ENCODE measurements around the gene GSS.

DNA sequence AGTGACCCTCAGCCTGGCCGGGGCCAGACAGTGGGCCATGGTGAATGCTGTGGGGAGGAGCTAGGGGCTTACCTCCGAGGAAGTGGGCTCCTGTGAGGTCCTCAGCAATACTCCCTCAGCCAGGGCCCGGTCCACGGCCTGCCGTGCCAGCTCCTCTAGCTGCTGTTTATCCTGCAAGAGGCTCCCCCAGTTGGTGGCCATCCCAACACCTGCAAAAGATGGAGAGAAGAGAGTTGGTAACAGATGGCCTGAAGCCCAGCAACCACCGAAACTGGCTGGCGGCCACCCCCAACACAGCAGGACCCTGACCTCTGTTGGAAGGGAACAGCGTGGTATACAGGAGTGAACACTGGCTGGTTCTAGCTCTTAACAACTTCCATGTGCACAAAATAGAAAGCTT is 4.0 kb downstream of the GSS start:
- TF ChIP-seq, protein P1, sequence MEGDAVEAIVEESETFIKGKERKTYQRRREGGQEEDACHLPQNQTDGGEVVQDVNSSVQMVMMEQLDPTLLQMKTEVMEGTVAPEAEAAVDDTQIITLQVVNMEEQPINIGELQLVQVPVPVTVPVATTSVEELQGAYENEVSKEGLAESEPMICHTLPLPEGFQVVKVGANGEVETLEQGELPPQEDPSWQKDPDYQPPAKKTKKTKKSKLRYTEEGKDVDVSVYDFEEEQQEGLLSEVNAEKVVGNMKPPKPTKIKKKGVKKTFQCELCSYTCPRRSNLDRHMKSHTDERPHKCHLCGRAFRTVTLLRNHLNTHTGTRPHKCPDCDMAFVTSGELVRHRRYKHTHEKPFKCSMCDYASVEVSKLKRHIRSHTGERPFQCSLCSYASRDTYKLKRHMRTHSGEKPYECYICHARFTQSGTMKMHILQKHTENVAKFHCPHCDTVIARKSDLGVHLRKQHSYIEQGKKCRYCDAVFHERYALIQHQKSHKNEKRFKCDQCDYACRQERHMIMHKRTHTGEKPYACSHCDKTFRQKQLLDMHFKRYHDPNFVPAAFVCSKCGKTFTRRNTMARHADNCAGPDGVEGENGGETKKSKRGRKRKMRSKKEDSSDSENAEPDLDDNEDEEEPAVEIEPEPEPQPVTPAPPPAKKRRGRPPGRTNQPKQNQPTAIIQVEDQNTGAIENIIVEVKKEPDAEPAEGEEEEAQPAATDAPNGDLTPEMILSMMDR (IDR thresholded peaks at IDR 0.05), result no peak
- TF ChIP-seq EP300 (IDR thresholded peaks at IDR 0.05), result no peak
- TF ChIP-seq POLR2A (IDR thresholded peaks at IDR 0.05), result no peak
